Transverse colon (tissue), 4 donors: ENCODE measurements around the gene PLA2G4D. TPM values are rescaled to one million over a fixed set of nuclear protein-coding genes. Genes with fewer than 3 reads are reported as not detected.

ENCODE experiments used
- DNase-seq: peaks from one replicate; pipeline ENCODE4 v3.0.0-alpha.2; 2019
- H3K27ac ChIP-seq, 4 donors: fragments of 200-600 bp; sonication (generic); 2 replicates each; pipeline ENCODE4 v1.5.1; 2016 to 2018; ENCODE audit warnings: inconsistent platforms in 4 of 4
- H3K27me3 ChIP-seq: fragments of 200-600 bp; sonication (generic); 2 replicates; pipeline ENCODE4 v1.5.1; 2017; ENCODE audit warnings: inconsistent platforms
- H3K36me3 ChIP-seq, 4 donors: fragments of 200-600 bp; sonication (generic); 2 replicates each; pipeline ENCODE4 v1.5.1; 2017 to 2019; ENCODE audit warnings: inconsistent platforms in 4 of 4
- H3K4me1 ChIP-seq, 4 donors: fragments of 200-600 bp; sonication (generic); 2 replicates each; pipeline ENCODE4 v1.5.1; 2017 to 2020; ENCODE audit warnings: inconsistent platforms in 4 of 4
- H3K4me3 ChIP-seq, 4 donors: fragments of 200-600 bp; sonication (generic); 1 replicate in 1 of 4; 2 replicates in 3 of 4; pipeline versions ENCODE4 v1.5.1 to v1.6.1; 2017 to 2019; ENCODE audit warnings: inconsistent platforms in 4 of 4
- H3K9me3 ChIP-seq, 2 donors: fragments of 200-600 bp; sonication (generic); 2 replicates each; pipeline ENCODE4 v1.5.1; 2017 to 2019; ENCODE audit warnings: inconsistent platforms in 2 of 2
- EP300 ChIP-seq: sonication (generic); formaldehyde crosslinking; IDR thresholded peaks from one replicate; pipeline ENCODE4 v1.6.1; 2017; ENCODE audit warnings: antibody characterized with exemption, low read depth
- POLR2A ChIP-seq: fragments of 450-650 bp; IDR thresholded peaks from one replicate; pipeline ENCODE4 v1.6.1; 2016; ENCODE audit warnings: antibody characterized with exemption, mild to moderate bottlenecking, moderate library complexity
- POLR2AphosphoS5 ChIP-seq, 3 donors: sonication (generic); formaldehyde crosslinking; IDR thresholded peaks; one replicate each; pipeline ENCODE4 v1.6.1; 2016; ENCODE audit warnings: antibody characterized with exemption in 3 of 3
- WGBS, 2 donors: methylation state at CpG; one replicate each; pipeline ENCODE4 v1.1.5; 2018; ENCODE audit warnings: low coverage in 1 of 2; 5-methylcytosine and 5-hydroxymethylcytosine counted together
- in situ Hi-C, 4 donors: fragments of 200-750 bp; cut with MboI; loops; one replicate each; pipeline versions ENCODE4 v1.15.0 to v1.15.1; 2017; ENCODE audit warnings: low sequenced_read_pairs in 3 of 4, low pct_ligation_motif_present in 1 of 4, low pct_unique_long_range_greater_than_20kb in 1 of 4
- intact Hi-C: fragments of 100-400 bp; cut with DNase I; formaldehyde crosslinking; loops from one replicate; pipeline ENCODE4 v1.15.1; 2023; ENCODE audit warnings: low total_unique reads
- total RNA-seq, 4 donors: library from RNA; depleted of rRNA; stranded (reverse); fragments of >200 nt; gene quantifications; one replicate each; pipeline ENCODE4 v1.1.0, GENCODE V29; 2016
- TF ChIP-seq, protein P1 (sequence below), 5 experiments: fragments of 200-600 bp in 3 of 5; fragments of 450-650 bp in 2 of 5; sonication (generic) in 3 of 5; IDR thresholded peaks; 1 replicate in 2 of 5; 2 replicates in 3 of 5; pipeline ENCODE4 v1.5.1; 2016 to 2017; ENCODE audit warnings: antibody characterized with exemption in 5 of 5, inconsistent platforms in 3 of 5, mild to moderate bottlenecking in 2 of 5, moderate library complexity in 1 of 5

Gene PLA2G4D
- total RNA-seq, 4 donors from 2014 or later, result 0.16 TPM; not detected in 3

DNA sequence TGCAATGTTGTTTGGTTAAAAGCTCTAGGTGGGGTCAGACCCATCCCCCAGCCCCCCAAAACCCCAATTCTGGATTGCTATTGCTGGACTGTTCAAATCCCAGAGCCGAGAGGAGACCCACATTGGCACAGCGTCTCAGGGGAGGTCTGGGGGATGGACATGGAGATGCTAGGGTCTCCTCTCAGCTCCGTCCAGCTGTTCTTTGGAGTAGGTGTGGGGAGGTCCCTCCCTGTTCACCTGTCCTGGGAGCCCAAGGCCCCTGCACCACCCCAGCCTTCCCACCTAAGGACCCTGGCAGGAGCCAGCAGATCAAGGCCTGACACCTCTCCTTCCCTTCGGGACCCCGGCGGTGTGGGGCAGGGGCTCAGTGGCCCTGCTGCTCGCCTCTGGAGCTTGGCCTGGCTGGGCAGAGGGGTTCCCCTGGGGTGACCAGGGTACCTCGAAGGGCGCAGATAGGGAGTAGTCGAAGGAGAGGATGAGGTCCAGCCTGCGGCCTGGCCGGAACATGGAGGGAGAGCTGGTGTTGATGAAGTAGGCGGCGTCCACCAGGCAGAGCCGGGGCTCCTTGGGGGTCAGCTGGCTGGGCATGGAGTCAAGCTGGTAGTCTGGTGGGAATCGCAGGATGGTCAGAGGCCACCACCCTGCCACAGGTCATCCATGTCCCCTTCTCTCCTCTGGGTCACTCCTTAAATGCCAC is 23.9 kb downstream of the PLA2G4D start:
- in situ Hi-C loops, result no loop called here
- Histone ChIP-seq H3K4me3 (no peak overlapping the region), H3K9me3 (no peaks in the 10 kb centered on the region), H3K36me3 (no peaks in the 10 kb centered on the region), H3K27ac (no peak overlapping the region), H3K4me1 (no peaks in the 10 kb centered on the region), H3K27me3 (no peaks in the 10 kb centered on the region)
- DNase-seq, result no peak
- no peak for TF ChIP-seq POLR2AphosphoS5 (IDR thresholded peaks at IDR 0.05)
- TF ChIP-seq EP300, result no peak
- no peak for TF ChIP-seq POLR2A
- TF ChIP-seq, protein P1, sequence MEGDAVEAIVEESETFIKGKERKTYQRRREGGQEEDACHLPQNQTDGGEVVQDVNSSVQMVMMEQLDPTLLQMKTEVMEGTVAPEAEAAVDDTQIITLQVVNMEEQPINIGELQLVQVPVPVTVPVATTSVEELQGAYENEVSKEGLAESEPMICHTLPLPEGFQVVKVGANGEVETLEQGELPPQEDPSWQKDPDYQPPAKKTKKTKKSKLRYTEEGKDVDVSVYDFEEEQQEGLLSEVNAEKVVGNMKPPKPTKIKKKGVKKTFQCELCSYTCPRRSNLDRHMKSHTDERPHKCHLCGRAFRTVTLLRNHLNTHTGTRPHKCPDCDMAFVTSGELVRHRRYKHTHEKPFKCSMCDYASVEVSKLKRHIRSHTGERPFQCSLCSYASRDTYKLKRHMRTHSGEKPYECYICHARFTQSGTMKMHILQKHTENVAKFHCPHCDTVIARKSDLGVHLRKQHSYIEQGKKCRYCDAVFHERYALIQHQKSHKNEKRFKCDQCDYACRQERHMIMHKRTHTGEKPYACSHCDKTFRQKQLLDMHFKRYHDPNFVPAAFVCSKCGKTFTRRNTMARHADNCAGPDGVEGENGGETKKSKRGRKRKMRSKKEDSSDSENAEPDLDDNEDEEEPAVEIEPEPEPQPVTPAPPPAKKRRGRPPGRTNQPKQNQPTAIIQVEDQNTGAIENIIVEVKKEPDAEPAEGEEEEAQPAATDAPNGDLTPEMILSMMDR (IDR thresholded peaks at IDR 0.05), result no peak
- intact Hi-C loops, result no loop called here
- WGBS, 2 donors, result 97% methylated on average over 15 of the region's 16 CpGs; no CpG with 5 or more reads in 1 of the 2 donors

DNA sequence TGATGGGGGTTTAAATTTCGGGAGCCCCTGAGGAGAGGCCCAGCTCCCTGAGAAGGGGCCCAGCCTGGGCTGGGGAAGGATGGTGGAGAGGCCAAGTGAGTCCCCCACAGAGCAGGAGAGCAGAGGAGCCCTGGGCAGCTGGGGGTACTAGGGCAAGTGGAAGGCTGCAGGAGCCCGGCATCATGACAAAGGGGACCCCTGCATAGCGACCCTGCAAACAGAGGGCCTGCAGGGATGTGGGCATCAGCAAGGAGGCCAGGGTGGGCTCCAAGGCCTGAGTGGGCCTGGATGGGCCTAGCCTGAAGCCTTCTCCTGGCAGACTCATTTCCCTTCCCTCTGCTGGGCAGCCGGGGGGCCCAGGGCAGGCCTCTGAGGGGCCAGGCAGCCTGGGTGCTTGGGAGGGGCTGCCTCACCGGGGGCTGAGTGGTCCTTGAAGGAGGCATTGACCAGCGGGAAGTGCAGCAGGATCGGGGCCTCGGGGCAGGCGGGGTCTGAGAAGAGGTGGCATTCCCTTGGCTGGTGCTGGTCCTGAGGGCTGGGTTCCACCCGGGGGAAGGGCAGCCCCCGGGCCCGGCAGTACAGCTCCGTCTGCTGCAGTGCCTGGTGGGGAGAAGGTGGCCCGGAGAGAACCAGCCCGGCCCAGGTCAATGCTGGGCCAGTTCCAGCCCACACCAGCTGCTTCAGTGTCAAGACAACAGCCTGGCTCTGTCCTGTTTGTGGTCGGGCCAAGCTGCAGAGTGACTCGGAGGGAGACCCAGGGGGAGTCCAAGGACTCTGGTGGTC is 24.7 kb downstream of the PLA2G4D start:
- in situ Hi-C loops, result loop anchor here in 3 of 4 donors (10.0 kb wide), 2 partner anchors 65 to 75 kb away; no protein-coding TSS in a partner anchor
- intact Hi-C loops, result no loop called here

DNA sequence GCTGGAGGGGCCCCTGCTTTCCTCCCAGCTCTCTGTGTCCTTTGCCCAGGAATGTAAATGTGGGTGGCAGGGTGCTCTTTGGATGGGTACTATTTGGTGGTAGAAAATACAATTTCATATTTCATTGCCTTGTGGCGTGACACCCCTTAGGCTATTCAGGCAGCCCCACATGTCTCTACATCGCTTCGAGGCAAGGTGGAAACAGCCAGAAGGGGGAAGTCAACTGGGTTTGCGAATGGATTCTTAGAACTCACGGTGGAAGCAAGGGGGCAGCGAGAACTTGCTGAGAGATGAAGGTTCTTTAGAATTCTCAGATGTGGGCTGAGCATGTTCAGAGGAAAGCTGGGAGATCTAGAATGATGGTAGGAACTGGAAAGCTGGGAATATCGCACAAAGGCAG is 25.3 kb downstream of the PLA2G4D start:
- Histone ChIP-seq H3K4me1 (no peaks in the 10 kb centered on the region), H3K9me3 (no peaks in the 10 kb centered on the region), H3K4me3 (no peak overlapping the region), H3K27ac (no peak overlapping the region), H3K36me3 (no peaks in the 10 kb centered on the region), H3K27me3 (no peaks in the 10 kb centered on the region)
- TF ChIP-seq, protein P1 (IDR thresholded peaks at IDR 0.05), result no peak
- no peak for TF ChIP-seq POLR2AphosphoS5 (IDR thresholded peaks at IDR 0.05)
- TF ChIP-seq POLR2A, result no peak
- in situ Hi-C loops, result loop anchor here in 3 of 4 donors (10.0 kb wide), 2 partner anchors 66 to 74 kb away; no protein-coding TSS in a partner anchor
- 71 to 83% methylated on average over 3 to 7 of the region's 7 CpGs for WGBS, 2 donors
- DNase-seq, result no peak
- intact Hi-C loops, result no loop called here

More for the DNA sequence above, 24.7 kb downstream of the PLA2G4D start:
- no peak for DNase-seq
- WGBS, 2 donors, result 60 to 75% methylated on average over 1 to 17 of the region's 17 CpGs
- Histone ChIP-seq H3K27me3 (no peaks in the 10 kb centered on the region), H3K36me3 (no peaks in the 10 kb centered on the region), H3K4me1 (no peaks in the 10 kb centered on the region), H3K27ac (no peak overlapping the region), H3K4me3 (no peak overlapping the region), H3K9me3 (no peaks in the 10 kb centered on the region)
- TF ChIP-seq POLR2A (no peak), EP300 (no peak), POLR2AphosphoS5 (IDR thresholded peaks at IDR 0.05) (no peak)
- TF ChIP-seq, protein P1 (IDR thresholded peaks at IDR 0.05), result no peak

DNA sequence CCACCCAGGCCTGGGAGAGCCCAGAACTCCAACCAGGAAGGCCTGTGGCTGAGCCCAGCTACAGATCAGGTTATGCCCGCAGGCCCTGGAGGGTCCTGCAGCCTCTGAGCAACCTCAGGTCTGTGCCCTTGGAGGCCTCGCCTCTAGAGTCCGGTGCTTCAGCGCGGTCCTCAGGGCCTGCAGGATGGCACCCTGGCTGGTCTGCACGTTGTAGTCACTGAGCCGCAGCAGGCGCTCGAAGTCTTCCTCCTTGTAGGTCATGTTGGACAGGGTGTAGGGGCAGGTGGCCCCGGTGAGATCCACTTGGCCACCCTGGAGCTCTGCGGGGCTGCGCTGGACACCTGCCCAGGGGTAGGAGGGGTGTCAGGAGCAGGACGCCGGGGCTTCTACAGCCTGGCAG is 25.8 kb downstream of the PLA2G4D start:
- no peak overlapping the region for H3K27ac ChIP-seq
- no peaks in the 10 kb centered on the region for H3K9me3 ChIP-seq
- 80 to 92% methylated on average over 1 to 13 of the region's 14 CpGs for WGBS, 2 donors
- no peaks in the 10 kb centered on the region for H3K4me1 ChIP-seq
- intact Hi-C loops, result no loop called here
- DNase-seq, result no peak
- in situ Hi-C loops, result loop anchor here in 3 of 4 donors (10.0 kb wide), 2 partner anchors 66 to 74 kb away; no protein-coding TSS in a partner anchor
- no peak for TF ChIP-seq EP300
- TF ChIP-seq POLR2A, result no peak
- no peak for TF ChIP-seq POLR2AphosphoS5 (IDR thresholded peaks at IDR 0.05)
- TF ChIP-seq, protein P1 (IDR thresholded peaks at IDR 0.05), result no peak
- H3K4me3 ChIP-seq, result no peak overlapping the region
- H3K27me3 ChIP-seq, result no peaks in the 10 kb centered on the region
- H3K36me3 ChIP-seq, result no peaks in the 10 kb centered on the region
